Measurements from ENCODE around the gene NR2F1-AS1.

GRCh38 chr5:93364378-93364777, 216.6 kb downstream of the NR2F1-AS1 start:
- TF ChIP-seq POLR2AphosphoS5 (IDR thresholded peaks at IDR 0.05; ENCODE audit: low read depth, low read length), result no peak
- TF ChIP-seq CTCF (IDR thresholded peaks at IDR 0.05), result no peak
- TF ChIP-seq REST (IDR thresholded peaks at IDR 0.05; ENCODE audit: insufficient read depth in 1 of 2, low read depth in 2 of 2, low read length in 1 of 2), result no peak

All from Panc1 (cell line).